Glutamatergic neuron (in vitro differentiated cells): ENCODE data around the gene RAD51B. TPM values are rescaled to one million over a fixed set of nuclear protein-coding genes. Genes with fewer than 3 reads are reported as not detected.

ENCODE experiments used
- DNase-seq: peaks from one replicate; pipeline ENCODE4 v3.0.0; 2022
- H3K27ac Mint-ChIP-seq: one replicate; pipeline ENCODE4 v1.8.0; 2020; ENCODE audit warnings: mild to moderate bottlenecking, mixed read lengths, inconsistent platforms; ENCODE audit not compliant: unreplicated experiment
- H3K27me3 Mint-ChIP-seq: one replicate; pipeline ENCODE4 v1.8.0; 2020; ENCODE audit warnings: mild to moderate bottlenecking, moderate library complexity, mixed read lengths, inconsistent platforms; ENCODE audit not compliant: unreplicated experiment
- H3K36me3 Mint-ChIP-seq: one replicate; pipeline ENCODE4 v1.8.0; 2020; ENCODE audit warnings: mild to moderate bottlenecking, mixed read lengths, inconsistent platforms; ENCODE audit not compliant: unreplicated experiment
- H3K4me1 Mint-ChIP-seq: one replicate; pipeline ENCODE4 v1.8.0; 2020; ENCODE audit warnings: mild to moderate bottlenecking, low read depth, mixed read lengths, inconsistent platforms; ENCODE audit not compliant: unreplicated experiment
- H3K4me3 Mint-ChIP-seq: one replicate; pipeline ENCODE4 v1.8.0; 2020; ENCODE audit warnings: mild to moderate bottlenecking, mixed read lengths, inconsistent platforms; ENCODE audit not compliant: unreplicated experiment
- H3K9me3 Mint-ChIP-seq: one replicate; pipeline ENCODE4 v1.8.0; 2020; ENCODE audit warnings: mild to moderate bottlenecking, moderate library complexity, mixed read lengths, inconsistent platforms; ENCODE audit not compliant: unreplicated experiment
- total RNA-seq: library from RNA; stranded (reverse); fragmentation: NEBNext Ultra II Directional; extraction: Animal tissue kit (Norgen Biotek cat#: 25700); gene quantifications from one replicate; pipeline ENCODE4 v1.2.1, GENCODE V29; 2021; ENCODE audit not compliant: unreplicated experiment
- TF ChIP-seq, protein P1 (sequence below): fragments of 200-600 bp; sonication (generic); IDR thresholded peaks from one replicate; pipeline ENCODE4 v1.5.0; 2021; ENCODE audit not compliant: partially characterized antibody, unreplicated experiment

RAD51B gene
- total RNA-seq, 1 donor from 2014 or later, result 9.7 TPM

DNA sequence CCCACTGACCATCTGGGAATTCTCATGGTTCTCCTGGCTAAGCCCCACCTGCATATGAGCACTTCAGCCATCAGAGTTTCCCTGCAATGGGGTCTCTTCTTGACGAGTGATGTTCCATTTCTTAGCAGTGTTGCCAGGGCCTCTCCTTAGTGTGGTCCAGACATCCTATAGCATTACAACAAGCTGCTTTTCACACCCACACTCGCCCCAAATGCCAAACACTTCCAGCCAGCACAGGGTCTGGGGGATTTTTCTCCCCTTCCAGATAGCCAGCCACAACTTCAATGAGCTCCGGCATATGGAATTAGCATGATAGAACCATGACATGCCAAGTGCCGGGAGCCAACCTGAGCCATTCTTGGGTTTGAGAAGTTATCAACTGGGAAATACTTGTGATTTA is 705.9 kb downstream of the RAD51B start:
- no peak for DNase-seq
- Mint-ChIP-seq H3K27ac (no peak overlapping the region), H3K27me3 (no peaks in the 10 kb centered on the region), H3K36me3 (peaks cover 9% of the 10 kb centered on the region), H3K4me3 (no peak overlapping the region), H3K9me3 (peaks cover 7% of the 10 kb centered on the region), H3K4me1 (peaks cover 10% of the 10 kb centered on the region)
- TF ChIP-seq, protein P1, sequence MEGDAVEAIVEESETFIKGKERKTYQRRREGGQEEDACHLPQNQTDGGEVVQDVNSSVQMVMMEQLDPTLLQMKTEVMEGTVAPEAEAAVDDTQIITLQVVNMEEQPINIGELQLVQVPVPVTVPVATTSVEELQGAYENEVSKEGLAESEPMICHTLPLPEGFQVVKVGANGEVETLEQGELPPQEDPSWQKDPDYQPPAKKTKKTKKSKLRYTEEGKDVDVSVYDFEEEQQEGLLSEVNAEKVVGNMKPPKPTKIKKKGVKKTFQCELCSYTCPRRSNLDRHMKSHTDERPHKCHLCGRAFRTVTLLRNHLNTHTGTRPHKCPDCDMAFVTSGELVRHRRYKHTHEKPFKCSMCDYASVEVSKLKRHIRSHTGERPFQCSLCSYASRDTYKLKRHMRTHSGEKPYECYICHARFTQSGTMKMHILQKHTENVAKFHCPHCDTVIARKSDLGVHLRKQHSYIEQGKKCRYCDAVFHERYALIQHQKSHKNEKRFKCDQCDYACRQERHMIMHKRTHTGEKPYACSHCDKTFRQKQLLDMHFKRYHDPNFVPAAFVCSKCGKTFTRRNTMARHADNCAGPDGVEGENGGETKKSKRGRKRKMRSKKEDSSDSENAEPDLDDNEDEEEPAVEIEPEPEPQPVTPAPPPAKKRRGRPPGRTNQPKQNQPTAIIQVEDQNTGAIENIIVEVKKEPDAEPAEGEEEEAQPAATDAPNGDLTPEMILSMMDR, result no peak

DNA sequence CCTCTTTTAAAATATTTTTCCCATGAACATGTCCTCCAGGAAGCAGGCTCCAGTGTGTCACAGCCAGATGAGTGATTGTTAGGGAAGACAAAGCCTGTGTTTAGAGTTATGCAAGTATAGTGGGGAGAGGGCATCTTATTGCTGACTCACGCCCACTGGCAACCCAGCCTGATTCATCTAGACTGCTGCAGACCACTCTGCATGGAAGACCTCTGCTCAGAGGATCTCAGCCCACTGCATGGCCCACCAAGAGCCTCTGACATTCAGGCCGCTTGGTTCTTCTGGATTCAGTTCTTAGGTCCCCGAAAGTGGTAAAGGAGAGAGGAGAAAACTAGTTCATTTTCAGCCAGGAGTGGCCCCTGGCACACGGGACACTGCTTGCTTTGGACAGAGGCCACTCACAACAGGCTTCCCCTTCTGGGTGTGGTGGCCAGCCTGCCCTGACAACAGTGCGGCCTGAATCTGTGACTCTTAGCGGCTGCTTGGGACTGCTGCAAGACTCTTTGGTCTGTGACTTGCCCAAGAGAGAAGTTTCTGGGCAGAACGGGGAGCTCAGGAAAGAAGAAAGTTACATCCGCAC is 707.0 kb downstream of the RAD51B start:
- peaks cover 8% of the 10 kb centered on the region for H3K4me1 Mint-ChIP-seq
- peaks cover 4% of the 10 kb centered on the region for H3K9me3 Mint-ChIP-seq
- peaks cover 9% of the 10 kb centered on the region for H3K36me3 Mint-ChIP-seq
- H3K27ac Mint-ChIP-seq, result no peak overlapping the region
- TF ChIP-seq, protein P1, result no peak
- DNase-seq, result no peak
- H3K27me3 Mint-ChIP-seq, result no peaks in the 10 kb centered on the region
- H3K4me3 Mint-ChIP-seq, result no peak overlapping the region

DNA sequence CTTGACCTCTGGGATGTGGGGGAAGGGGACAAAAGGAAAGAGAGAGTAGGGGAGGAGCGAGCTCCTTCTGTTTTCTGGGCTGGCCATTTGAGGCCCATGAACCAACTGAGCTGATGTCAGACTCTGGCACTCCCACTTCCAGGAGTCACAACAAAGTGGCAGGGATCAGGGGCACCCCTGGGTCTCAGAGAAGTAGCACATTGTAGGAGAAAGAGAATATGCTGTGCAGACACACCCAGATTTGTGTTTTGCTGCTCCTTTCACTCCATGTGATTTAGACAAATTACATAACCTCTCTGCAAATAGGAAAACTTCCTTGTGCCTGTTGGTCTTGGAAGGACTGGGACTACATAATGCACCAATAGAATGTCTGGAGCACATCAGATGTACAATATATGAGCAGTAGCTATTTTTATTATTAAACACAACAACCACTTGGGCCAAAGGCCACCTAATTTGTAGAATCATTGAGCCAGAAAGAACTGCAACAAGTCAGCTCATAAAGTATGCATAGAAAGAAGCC is 707.8 kb downstream of the RAD51B start:
- no peak overlapping the region for H3K27ac Mint-ChIP-seq
- H3K36me3 Mint-ChIP-seq, result peaks cover 9% of the 10 kb centered on the region
- DNase-seq, result no peak
- TF ChIP-seq, protein P1, result no peak
- H3K4me1 Mint-ChIP-seq, result peaks cover 5% of the 10 kb centered on the region
- no peak overlapping the region for H3K4me3 Mint-ChIP-seq
- H3K9me3 Mint-ChIP-seq, result peaks cover 4% of the 10 kb centered on the region
- H3K27me3 Mint-ChIP-seq, result no peaks in the 10 kb centered on the region

GRCh38 chr14:68528040-68528687 is 708.6 kb downstream of the RAD51B start:
- peaks cover 3% of the 10 kb centered on the region for H3K9me3 Mint-ChIP-seq
- H3K36me3 Mint-ChIP-seq, result peaks cover 9% of the 10 kb centered on the region
- no peak overlapping the region for H3K4me3 Mint-ChIP-seq
- H3K27me3 Mint-ChIP-seq, result no peaks in the 10 kb centered on the region
- H3K27ac Mint-ChIP-seq, result no peak overlapping the region
- DNase-seq, result no peak
- H3K4me1 Mint-ChIP-seq, result no peaks in the 10 kb centered on the region
- TF ChIP-seq, protein P1, result no peak

- TF ChIP-seq, protein P1, result no peak
- Mint-ChIP-seq H3K27ac (no peak overlapping the region), H3K4me3 (no peak overlapping the region), H3K27me3 (no peaks in the 10 kb centered on the region), H3K36me3 (peaks cover 9% of the 10 kb centered on the region), H3K9me3 (peaks cover 3% of the 10 kb centered on the region), H3K4me1 (no peaks in the 10 kb centered on the region)
- no peak for DNase-seq
Observed at GRCh38 chr14:68530443-68530842, 710.9 kb downstream of the RAD51B start.
